HepG2 (cell line): ENCODE measurements around the gene CBX6. TPM values are rescaled to one million over a fixed set of nuclear protein-coding genes. Genes with fewer than 3 reads are reported as not detected.

ENCODE experiments used
- ATAC-seq: fragments of 200-7000 bp; cut with Tn5 transposase; 3 replicates; pipeline ENCODE4 v1.9.1; 2020; ENCODE audit warnings: mild to moderate bottlenecking, moderate library complexity
- BruUV-seq: library from RNA; stranded (reverse); fragments of 400-500 nt; replicated peaks from 2 replicates; lab custom pipeline; 2021; lab: Mats Ljungman, UMichigan
- CTCF ChIA-PET: fragments of 300-600 bp; formaldehyde crosslinking; extraction: SDS; loops from one replicate; lab custom pipeline; 2021; ENCODE audit warnings: low total read pairs, inconsistent platforms, low intra/inter-chr PET ratio; lab: Yijun Ruan, JAX
- POLR2A ChIA-PET: fragments of 350-600 bp; sonication (Branson Sonifier 250); formaldehyde crosslinking; loops from one replicate; lab custom pipeline; 2020; ENCODE audit warnings: antibody characterized with exemption, inconsistent platforms; lab: Yijun Ruan, JAX
- DNase-seq: peaks from one replicate; pipeline ENCODE4 v3.0.0-alpha.2; 2015; ENCODE audit warnings: low spot score
- FAIRE-seq: peaks from 3 replicates; lab custom pipeline; 2011; peaks lifted over from hg19 to GRCh38; lab: Jason Lieb, UNC
- H2AFZ ChIP-seq: one replicate; pipeline ENCODE4 v1.6.1; 2011; ENCODE audit warnings: low read length, inconsistent platforms
- H3K27ac ChIP-seq: fragments of 300-600 bp; 3 replicates; pipeline ENCODE4 v1.8.0; 2011; ENCODE audit warnings: mixed run types, mild to moderate bottlenecking, mixed read lengths, low read length, inconsistent platforms; ENCODE audit not compliant: insufficient read depth; ENCODE audit errors: extremely low read length
- H3K27me3 ChIP-seq, 2 experiments: fragments of 200-600 bp in 1 of 2; 2 replicates in 1 of 2; 3 replicates in 1 of 2; pipeline versions ENCODE4 v1.6.0 to v1.8.0; 2011; ENCODE audit warnings: low read length in 2 of 2, mild to moderate bottlenecking in 2 of 2, moderate library complexity in 2 of 2, inconsistent platforms in 1 of 2; ENCODE audit not compliant: insufficient read depth in 2 of 2, control insufficient read depth in 1 of 2
- H3K36me3 ChIP-seq, 2 experiments: fragments of 200-600 bp in 1 of 2; replicated peaks in 1 of 2; 2 replicates in 1 of 2; 3 replicates in 1 of 2; pipeline versions ENCODE4 v1.5.1 to v1.8.0; 2011; ENCODE audit warnings: low read length in 2 of 2, inconsistent platforms in 1 of 2; ENCODE audit not compliant: insufficient read depth in 2 of 2, control insufficient read depth in 1 of 2
- H3K4me1 ChIP-seq: 2 replicates; pipeline ENCODE4 v1.5.1; 2012; ENCODE audit warnings: low read length, inconsistent platforms; ENCODE audit not compliant: insufficient read depth
- H3K4me2 ChIP-seq: 2 replicates; pipeline ENCODE4 v1.6.0; 2011; ENCODE audit warnings: low read depth, low read length, inconsistent platforms
- H3K4me3 ChIP-seq, 3 experiments: fragments of 200-600 bp in 1 of 3; sonication (generic), shearing (Covaris generic) in 1 of 3; replicated peaks in 1 of 3; 2 replicates each; pipeline ENCODE4 v1.5.1; 2011 to 2016; ENCODE audit warnings: low read length in 3 of 3, inconsistent platforms in 2 of 3, low read depth in 2 of 3, mild to moderate bottlenecking in 2 of 3, control low read depth in 1 of 3, mixed read lengths in 1 of 3; ENCODE audit not compliant: insufficient read depth in 1 of 3
- H3K79me2 ChIP-seq: one replicate; pipeline ENCODE4 v1.6.1; 2011; ENCODE audit warnings: low read length, inconsistent platforms; ENCODE audit not compliant: insufficient read depth
- H3K9ac ChIP-seq: 2 replicates; pipeline ENCODE4 v1.6.0; 2011; ENCODE audit warnings: mild to moderate bottlenecking, low read depth, low read length, inconsistent platforms; ENCODE audit not compliant: insufficient read depth
- H3K9me3 ChIP-seq: 2 replicates; pipeline ENCODE4 v1.5.1; 2012; ENCODE audit warnings: mild to moderate bottlenecking, low read length
- H4K20me1 ChIP-seq: 2 replicates; pipeline ENCODE4 v1.6.0; 2011; ENCODE audit warnings: inconsistent platforms, mild to moderate bottlenecking, low read length, moderate library complexity; ENCODE audit not compliant: insufficient read depth
- CCAR2 ChIP-seq: fragments of 200-400 bp; formaldehyde crosslinking; optimal IDR thresholded peaks from 2 replicates; pipeline ENCODE3; 2018; ENCODE audit warnings: low read depth, mild to moderate bottlenecking, low read length, moderate library complexity
- CCDC6 ChIP-seq: sonication (generic); formaldehyde crosslinking; IDR thresholded peaks from 2 replicates; pipeline ENCODE4 v1.8.1; 2022; ENCODE audit warnings: mild to moderate bottlenecking, missing genetic modification reagents, moderate library complexity
- HOXA3 ChIP-seq: sonication (generic); formaldehyde crosslinking; IDR thresholded peaks from 2 replicates; pipeline ENCODE4 v1.5.0; 2020; ENCODE audit warnings: missing genetic modification reagents
- KMT2A ChIP-seq: sonication (generic); formaldehyde crosslinking; IDR thresholded peaks from 2 replicates; pipeline ENCODE4 v1.4.0; 2020; ENCODE audit warnings: missing genetic modification reagents
- PBX2 ChIP-seq: IDR thresholded peaks from 2 replicates; pipeline ENCODE4 v1.6.1; 2016; ENCODE audit warnings: control low read depth
- POLR2A ChIP-seq, 2 experiments: IDR thresholded peaks; 2 replicates each; pipeline ENCODE4 v1.6.1; 2011; ENCODE audit warnings: low read depth in 2 of 2, low read length in 2 of 2, mild to moderate bottlenecking in 1 of 2, moderate library complexity in 1 of 2; ENCODE audit not compliant: insufficient read depth in 1 of 2
- REXO4 ChIP-seq: sonication (generic); formaldehyde crosslinking; IDR thresholded peaks from 2 replicates; pipeline ENCODE4 v1.8.0; 2022; ENCODE audit warnings: missing genetic modification reagents, mild to moderate bottlenecking, borderline replicate concordance
- STAG1 ChIP-seq: sonication (generic); formaldehyde crosslinking; IDR thresholded peaks from 2 replicates; pipeline ENCODE4 v1.4.0; 2020; ENCODE audit warnings: missing genetic modification reagents
- ZBTB20 ChIP-seq: sonication (generic); formaldehyde crosslinking; IDR thresholded peaks from 2 replicates; pipeline ENCODE4 v1.8.1; 2023; ENCODE audit warnings: missing genetic modification reagents, low read depth, mild to moderate bottlenecking, borderline replicate concordance
- ZBTB8A ChIP-seq: sonication (generic); formaldehyde crosslinking; IDR thresholded peaks from 2 replicates; pipeline ENCODE4 v1.4.0; 2020; ENCODE audit warnings: mild to moderate bottlenecking, low read depth, missing genetic modification reagents, borderline replicate concordance
- ZNF503 ChIP-seq: sonication (generic); formaldehyde crosslinking; IDR thresholded peaks from 2 replicates; pipeline ENCODE4 v1.4.0; 2020; ENCODE audit warnings: missing genetic modification reagents
- ZNF687 ChIP-seq: sonication (generic); formaldehyde crosslinking; IDR thresholded peaks from 2 replicates; pipeline ENCODE4 v1.5.1; 2020; ENCODE audit warnings: mild to moderate bottlenecking, missing genetic modification reagents, moderate library complexity
- WGBS: methylation state at CpG from one replicate; pipeline ENCODE4 v1.1.6; 2017; ENCODE audit warnings: low lambda C conversion rate; 5-methylcytosine and 5-hydroxymethylcytosine counted together
- in situ Hi-C: cut with HindIII; loops from 2 replicates; pipeline ENCODE4 v1.10.0; 2017; ENCODE audit warnings: low pct_unique_long_range_greater_than_20kb; ENCODE audit not compliant: extremely low pct_ligation_motif_present
- intact Hi-C: fragments of 100-400 bp; cut with micrococcal nuclease; formaldehyde crosslinking; loops from one replicate; pipeline ENCODE4 v1.10.0; 2022; ENCODE audit not compliant: unreplicated experiment
- polyA plus RNA-seq, 8 experiments: library from polyadenylated mRNA; depleted of rRNA in 3 of 8; stranded (reverse) in 7 of 8; unstranded in 1 of 8; fragments of >200 nt; fragmentation: Illumina TruSeq in 4 of 8; extraction: Trizol in 4 of 8; gene quantifications; 2 replicates each; pipeline versions ENCODE4 v1.2.1 to v1.2.3, GENCODE V29; 2011 to 2016; ENCODE audit warnings: low read depth in 4 of 8, missing spikeins in 1 of 8, mixed read lengths in 1 of 8; ENCODE audit not compliant: insufficient read depth in 1 of 8
- total RNA-seq, 5 experiments: library from RNA; depleted of rRNA; stranded (reverse); fragments of >200 nt; fragmentation: Illumina TruSeq; extraction: Trizol; gene quantifications; 2 replicates each; pipeline ENCODE4 v1.2.3, GENCODE V29; 2016; ENCODE audit warnings: low read depth in 1 of 5
- TF ChIP-seq, protein P1 (sequence below): sonication (generic); formaldehyde crosslinking; IDR thresholded peaks from 2 replicates; pipeline ENCODE4 v1.8.1; 2022; ENCODE audit warnings: mild to moderate bottlenecking, missing genetic modification reagents

Gene CBX6
- total and polyA plus RNA-seq, 2 of the 13 experiments (the other 11 are each of a cell fraction or from before 2014, with no cell fraction given): 1.7 to 6.5 TPM

GRCh38 chr22:38871360-38872171 lies 450 bp downstream of the CBX6 start:
- DNase-seq (no peak), FAIRE-seq (no peak), ATAC-seq (peak; percentile 38)
- Histone ChIP-seq H3K79me2 (no peaks in the 10 kb centered on the region), H3K9ac (peak overlapping the region; percentile 48; the same call in 1 of the 2 replicates), H3K9me3 (no peaks in the 10 kb centered on the region), H3K4me3 (peak overlapping the region; percentile 68 to 80 (median 74); a peak in 5 of 6 replicates), H3K4me1 (peaks cover 20% of the 10 kb centered on the region), H3K4me2 (peak overlapping the region; percentile 99), H3K36me3 (no peaks in the 10 kb centered on the region; a peak in 1 of 5 replicates), H2AFZ (no peak overlapping the region), H4K20me1 (peaks cover 3% of the 10 kb centered on the region; the same call in 1 of the 2 replicates), H3K27me3 (peaks cover 2 to 32% of the 10 kb centered on the region in 2 experiments; a peak in 4 of 5 replicates), H3K27ac (no peak overlapping the region)
- BruUV-seq: no TSS peak
- CTCF ChIA-PET: interaction anchor here (1.5 to 2.2 kb wide), 3 partner anchors 102 to 132 kb away, joined by 8 to 23 read pairs (median 11); partner anchors contain the start of gene APOBEC3B
- under 1% methylated on average over 25 of the region's 77 CpGs for WGBS
- in situ Hi-C loops: loop anchor here (5.0 to 10.0 kb wide), 2 partner anchors 131 to 253 kb away; no protein-coding TSS in a partner anchor
- POLR2A ChIA-PET: no interaction called here
- intact Hi-C loops: loop anchor here (2.0 kb wide), 1 partner anchor 53 kb away; no protein-coding TSS in a partner anchor
- TF ChIP-seq STAG1 (CRISPR knock-in tag) (no peak), ZNF503 (CRISPR knock-in tag) (no peak), POLR2A (IDR thresholded peaks at IDR 0.05; ENCODE audit: insufficient read depth in 1 of 2, low read depth in 2 of 2, low read length in 2 of 2) (peak in 1 of 2 experiments; percentile 66; a peak in 1 of 4 replicates), KMT2A (CRISPR knock-in tag) (no peak), HOXA3 (CRISPR knock-in tag) (no peak), CCAR2 (no peak), ZBTB20 (0 out of 2 replicates have a peak, but pooled peaks have one; percentile 18), ZBTB8A (CRISPR knock-in tag) (no peak), PBX2 (CRISPR knock-in tag) (no peak), CCDC6 (CRISPR knock-in tag) (no peak), REXO4 (no peak), ZNF687 (CRISPR knock-in tag) (peak; percentile 59)
- TF ChIP-seq, protein P1, sequence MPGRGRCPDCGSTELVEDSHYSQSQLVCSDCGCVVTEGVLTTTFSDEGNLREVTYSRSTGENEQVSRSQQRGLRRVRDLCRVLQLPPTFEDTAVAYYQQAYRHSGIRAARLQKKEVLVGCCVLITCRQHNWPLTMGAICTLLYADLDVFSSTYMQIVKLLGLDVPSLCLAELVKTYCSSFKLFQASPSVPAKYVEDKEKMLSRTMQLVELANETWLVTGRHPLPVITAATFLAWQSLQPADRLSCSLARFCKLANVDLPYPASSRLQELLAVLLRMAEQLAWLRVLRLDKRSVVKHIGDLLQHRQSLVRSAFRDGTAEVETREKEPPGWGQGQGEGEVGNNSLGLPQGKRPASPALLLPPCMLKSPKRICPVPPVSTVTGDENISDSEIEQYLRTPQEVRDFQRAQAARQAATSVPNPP: no peak
